Measurements from ENCODE around the gene GLI1.

- TF ChIP-seq CTCF (IDR thresholded peaks at IDR 0.05 in 2 of 3, conservative IDR thresholded peaks at IDR 0.05 in 1 of 3; ENCODE audit: borderline replicate concordance in 1 of 3, insufficient read depth in 1 of 3, low read depth in 2 of 3, low read length in 2 of 3): no peak
- TF ChIP-seq JUND (IDR thresholded peaks at IDR 0.05): no peak
Measured at GRCh38 chr12:57476993-57477709, 17.6 kb downstream of the GLI1 start.

Measured in HCT116 (cell line).